Measurements from ENCODE around the gene NKAIN4.
"Not testable (repeated sequence)": the region's sequence is repeated elsewhere in the genome, so short reads cannot be mapped to it uniquely, and the experiment has no call there.

The NKAIN4 gene

GRCh38 chr20:63236116-63236837 is 18.0 kb downstream of the NKAIN4 start:
- no peak for DNase-seq (ENCODE audit: low read depth)

- no peak for DNase-seq (ENCODE audit: low read depth)
Observed at GRCh38 chr20:63235399-63235983, 18.8 kb downstream of the NKAIN4 start, which contains the start of gene BIRC7. BIRC7 (plus strand) TSS chr20:63235905; CDS start chr20:63236097, 192 bp downstream.

GRCh38 chr20:63234693-63235398 is 19.4 kb downstream of the NKAIN4 start:
- DNase-seq (ENCODE audit: low read depth) = no peak

- no peak for DNase-seq (ENCODE audit: low read depth)
Observed at GRCh38 chr20:63233924-63234323, 20.3 kb downstream of the NKAIN4 start.

- no peak for DNase-seq (ENCODE audit: low read depth)
Observed at GRCh38 chr20:63233061-63233344, 21.3 kb downstream of the NKAIN4 start.

GRCh38 chr20:63232235-63233060 is 21.8 kb downstream of the NKAIN4 start:
- DNase-seq (ENCODE audit: low read depth) = no peak

- DNase-seq (ENCODE audit: low read depth) = no peak
Observed at GRCh38 chr20:63230800-63231268, 23.4 kb downstream of the NKAIN4 start.

- no peak for DNase-seq (ENCODE audit: low read depth)
Observed at GRCh38 chr20:63228806-63229205, 25.5 kb downstream of the NKAIN4 start.

GRCh38 chr20:63227260-63227659 is 27.0 kb downstream of the NKAIN4 start:
- DNase-seq (ENCODE audit: low read depth) = no peak

- no peak for DNase-seq (ENCODE audit: low read depth)
Observed at GRCh38 chr20:63226042-63226943, 28.0 kb downstream of the NKAIN4 start.

GRCh38 chr20:63225082-63225454 is 29.2 kb downstream of the NKAIN4 start:
- no peak for DNase-seq (ENCODE audit: low read depth)

GRCh38 chr20:63224412-63225081 is 29.7 kb downstream of the NKAIN4 start:
- no peak for DNase-seq (ENCODE audit: low read depth)

GRCh38 chr20:63223826-63224207 is 30.4 kb downstream of the NKAIN4 start:
- no peak for DNase-seq (ENCODE audit: low read depth)

- no peak for DNase-seq (ENCODE audit: low read depth)
Observed at GRCh38 chr20:63223121-63223825, 31.0 kb downstream of the NKAIN4 start.

GRCh38 chr20:63222541-63222940 is 31.7 kb downstream of the NKAIN4 start:
- no peak for DNase-seq (ENCODE audit: low read depth)

- DNase-seq (ENCODE audit: low read depth) = not testable (repeated sequence)
Observed at GRCh38 chr20:63221400-63222053, 32.7 kb downstream of the NKAIN4 start.

GRCh38 chr20:63220696-63221399 is 33.4 kb downstream of the NKAIN4 start:
- no peak for DNase-seq (ENCODE audit: low read depth)

- DNase-seq (ENCODE audit: low read depth) = no peak
Observed at GRCh38 chr20:63219866-63220521, 34.3 kb downstream of the NKAIN4 start.

Measured in stimulated activated CD8-positive, alpha-beta memory T cell treated with anti-CD3 and anti-CD28 coated beads, Interleukin-7, amount 100 ng/mL, for 24 hours (primary cell).